PC-3 (cell line): ENCODE results near the gene MAPKAPK3. TPM values are rescaled to one million over a fixed set of nuclear protein-coding genes. Genes with fewer than 3 reads are reported as not detected.
A peak's percentile ranks its signal among the peaks of the same experiment; 100 is the strongest.

Experiments
- ATAC-seq: fragments of 200-7000 bp; cut with Tn5 transposase; 2 replicates; pipeline ENCODE4 v1.9.1; 2020; ENCODE audit warnings: mild to moderate bottlenecking, moderate library complexity
- BruUV-seq: library from RNA; stranded (reverse); fragments of 400-500 nt; replicated peaks from 2 replicates; lab custom pipeline; 2021; lab: Mats Ljungman, UMichigan
- CTCF ChIA-PET: fragments of 300-600 bp; sonication (Branson Sonifier 250); formaldehyde crosslinking; loops from one replicate; lab custom pipeline; 2022; ENCODE audit warnings: antibody characterized with exemption; lab: Charles Lee
- POLR2A ChIA-PET: fragments of 300-600 bp; sonication (Branson Sonifier 250); formaldehyde crosslinking; loops from one replicate; lab custom pipeline; 2022; ENCODE audit warnings: antibody characterized with exemption; ENCODE audit not compliant: unreplicated experiment; lab: Charles Lee
- DNase-seq: peaks from one replicate; pipeline ENCODE4 v3.0.0-alpha.2; 2015
- H2AFZ ChIP-seq: fragments of 300-600 bp; sonication (generic); 2 replicates; pipeline ENCODE4 v1.6.0; 2016; ENCODE audit warnings: antibody characterized with exemption, low read length
- H3F3A ChIP-seq: fragments of 300-600 bp; sonication (generic); one replicate; pipeline ENCODE4 v1.6.0; 2017; ENCODE audit warnings: antibody characterized with exemption, low read length, control low read depth, mild to moderate bottlenecking; ENCODE audit not compliant: unreplicated experiment
- H3K27ac ChIP-seq: fragments of 300-600 bp; sonication (generic); 2 replicates; pipeline ENCODE4 v1.5.1; 2016; ENCODE audit warnings: mild to moderate bottlenecking, low read length
- H3K27me3 ChIP-seq: fragments of 300-600 bp; sonication (generic); 2 replicates; pipeline ENCODE4 v1.6.1; 2016; ENCODE audit warnings: low read length, mixed read lengths
- H3K36me3 ChIP-seq: fragments of 300-600 bp; sonication (generic); 2 replicates; pipeline ENCODE4 v1.6.1; 2016; ENCODE audit warnings: low read depth, mixed run types, low read length, mixed read lengths
- H3K4me1 ChIP-seq: fragments of 300-600 bp; sonication (generic); 2 replicates; pipeline ENCODE4 v1.5.1; 2016; ENCODE audit warnings: low read length; ENCODE audit not compliant: insufficient read depth
- H3K4me2 ChIP-seq: fragments of 300-600 bp; sonication (generic); 2 replicates; pipeline ENCODE4 v1.6.0; 2016; ENCODE audit warnings: low read length
- H3K4me3 ChIP-seq: fragments of 300-600 bp; sonication (generic); 2 replicates; pipeline ENCODE4 v1.5.1; 2016; ENCODE audit warnings: mild to moderate bottlenecking, low read length, mixed read lengths
- H3K79me2 ChIP-seq: fragments of 300-600 bp; sonication (generic); 2 replicates; pipeline ENCODE4 v1.6.1; 2017; ENCODE audit warnings: low read length, mixed read lengths
- H3K9ac ChIP-seq: fragments of 300-600 bp; sonication (generic); 2 replicates; pipeline ENCODE4 v1.6.0; 2016; ENCODE audit warnings: mild to moderate bottlenecking, low read length
- H3K9me2 ChIP-seq: fragments of 300-600 bp; sonication (generic); replicated peaks from 2 replicates; pipeline ENCODE4 v1.6.1; 2016; ENCODE audit warnings: mixed run types, low read length, mixed read lengths
- H3K9me3 ChIP-seq: fragments of 300-600 bp; sonication (generic); 2 replicates; pipeline ENCODE4 v1.6.1; 2016; ENCODE audit warnings: low read length, mixed read lengths
- H4K20me1 ChIP-seq: fragments of 300-600 bp; sonication (generic); 2 replicates; pipeline ENCODE4 v1.6.1; 2016; ENCODE audit warnings: low read length, mixed read lengths
- CTCF ChIP-seq: fragments of 300-600 bp; sonication (generic); conservative IDR thresholded peaks from 2 replicates; pipeline ENCODE4 v1.5.1; 2017; ENCODE audit warnings: antibody characterized with exemption, low read depth, mild to moderate bottlenecking, low read length
- EZH2 ChIP-seq: fragments of 300-600 bp; sonication (generic); IDR thresholded peaks from one replicate; pipeline ENCODE4 v1.6.1; 2017; ENCODE audit warnings: antibody characterized with exemption, mild to moderate bottlenecking, low read length; ENCODE audit not compliant: unreplicated experiment
- EZH2phosphoT487 ChIP-seq: fragments of 300-600 bp; sonication (generic); IDR thresholded peaks from 2 replicates; pipeline ENCODE4 v1.6.1; 2018; ENCODE audit warnings: mild to moderate bottlenecking, antibody characterized with exemption, low read length, borderline replicate concordance
- intact Hi-C: fragments of 100-400 bp; cut with micrococcal nuclease; formaldehyde crosslinking; loops from 2 replicates; pipeline ENCODE4 v1.9.0; 2023
- total RNA-seq: library from RNA; depleted of rRNA; stranded (reverse); fragments of >200 nt; gene quantifications from 2 replicates; pipeline ENCODE4 v1.2.3, GENCODE V29; 2014

The MAPKAPK3 gene
- total RNA-seq, 1 experiment from 2014 or later: 142 TPM

- no TSS peak for BruUV-seq
- H3K79me2 ChIP-seq: peaks cover 3% of the 10 kb centered on the region
- H4K20me1 ChIP-seq: no peaks in the 10 kb centered on the region
- no peaks in the 10 kb centered on the region for H3K27me3 ChIP-seq
- H3K9me3 ChIP-seq: no peaks in the 10 kb centered on the region
- peak overlapping the region; percentile 94 for H3K4me2 ChIP-seq
- ChIA-PET POLR2A (interaction anchor here (0.5 to 0.7 kb wide), 5 partner anchors 11 to 289 kb away, joined by 3 to 10 read pairs (median 4); partner anchors contain the start of gene HEMK1), CTCF (interaction anchor here (0.5 to 1.3 kb wide), 8 partner anchors 11 to 260 kb away, joined by 3 to 5 read pairs (median 4); no protein-coding TSS in a partner anchor)
- H3K27ac ChIP-seq: no peak overlapping the region
- peak overlapping the region; percentile 71 for H3K4me3 ChIP-seq
- peak overlapping the region; percentile 31 for H3K9ac ChIP-seq
- peaks cover 4% of the 10 kb centered on the region for H3F3A ChIP-seq
- no peaks in the 10 kb centered on the region for H3K9me2 ChIP-seq
- peaks cover 24% of the 10 kb centered on the region for H3K4me1 ChIP-seq
- intact Hi-C loops: loop anchor here (1.0 to 5.0 kb wide), 2 partner anchors 43 to 260 kb away; partner anchors contain the start of genes CYB561D2, HEMK1 and NPRL2
- TF ChIP-seq EZH2 (no peak), EZH2phosphoT487 (no peak), CTCF (no peak)
- no peak for DNase-seq
- peak; percentile 11; the same call in 1 of the 2 replicates for ATAC-seq
- peak overlapping the region; percentile 92 for H2AFZ ChIP-seq
- H3K36me3 ChIP-seq: no peaks in the 10 kb centered on the region
Measured at GRCh38 chr3:50612234-50612882, 4.6 kb upstream of the MAPKAPK3 start.

- no peaks in the 10 kb centered on the region for H3K27me3 ChIP-seq
- no peak overlapping the region for H3K27ac ChIP-seq
- POLR2A ChIA-PET: no interaction called here
Measured at GRCh38 chr3:50612970-50613846, 3.7 kb upstream of the MAPKAPK3 start.

More at GRCh38 chr3:50612970-50613846, 3.7 kb upstream of the MAPKAPK3 start:
- DNase-seq: no peak
- Histone ChIP-seq H3K9me2 (no peaks in the 10 kb centered on the region), H3K79me2 (peaks cover 12% of the 10 kb centered on the region), H3F3A (peaks cover 4% of the 10 kb centered on the region), H3K9me3 (no peaks in the 10 kb centered on the region), H3K4me3 (no peak overlapping the region), H3K36me3 (no peaks in the 10 kb centered on the region), H4K20me1 (no peaks in the 10 kb centered on the region), H2AFZ (no peak overlapping the region), H3K4me2 (no peak overlapping the region), H3K9ac (no peak overlapping the region), H3K4me1 (peaks cover 30% of the 10 kb centered on the region)
- TF ChIP-seq EZH2phosphoT487 (no peak), EZH2 (no peak), CTCF (no peak)
- ATAC-seq: no peak
- CTCF ChIA-PET: interaction anchor here (0.5 to 0.7 kb wide), 3 partner anchors 36 to 484 kb away, joined by 3 to 8 read pairs (median 4); no protein-coding TSS in a partner anchor
- intact Hi-C loops: loop anchor here (1.0 to 5.0 kb wide), 2 partner anchors 44 to 261 kb away; partner anchors contain the start of genes CYB561D2, HEMK1 and NPRL2
- BruUV-seq: no TSS peak
